IMR-90 (cell line): ENCODE results near the gene ROM1.

Experiments used
- CTCF ChIP-seq: conservative IDR thresholded peaks from 2 replicates; pipeline ENCODE4 v1.5.1; 2012; ENCODE audit warnings: mild to moderate bottlenecking, low read depth, low read length, improper control_type of control experiment
- POLR2A ChIP-seq: IDR thresholded peaks from 2 replicates; pipeline ENCODE4 v1.6.1; 2012; ENCODE audit warnings: mild to moderate bottlenecking, low read depth, low read length

GRCh38 chr11:62572431-62572830 lies 40.6 kb upstream of the ROM1 start:
- TF ChIP-seq CTCF (no peak), POLR2A (no peak)
